Bone marrow (tissue), 2 donors: Measurements from ENCODE around the gene DRD5.
A peak's percentile ranks its signal among the peaks of the same experiment; 100 is the strongest.
"Not testable (repeated sequence)": the region's sequence is repeated elsewhere in the genome, so short reads cannot be mapped to it uniquely, and the experiment has no call there.

Experiments used
- DNase-seq, 2 donors: peaks; one replicate each; lab custom pipeline; 2025; lab: John Stamatoyannopoulos, UW

Gene DRD5

DNA sequence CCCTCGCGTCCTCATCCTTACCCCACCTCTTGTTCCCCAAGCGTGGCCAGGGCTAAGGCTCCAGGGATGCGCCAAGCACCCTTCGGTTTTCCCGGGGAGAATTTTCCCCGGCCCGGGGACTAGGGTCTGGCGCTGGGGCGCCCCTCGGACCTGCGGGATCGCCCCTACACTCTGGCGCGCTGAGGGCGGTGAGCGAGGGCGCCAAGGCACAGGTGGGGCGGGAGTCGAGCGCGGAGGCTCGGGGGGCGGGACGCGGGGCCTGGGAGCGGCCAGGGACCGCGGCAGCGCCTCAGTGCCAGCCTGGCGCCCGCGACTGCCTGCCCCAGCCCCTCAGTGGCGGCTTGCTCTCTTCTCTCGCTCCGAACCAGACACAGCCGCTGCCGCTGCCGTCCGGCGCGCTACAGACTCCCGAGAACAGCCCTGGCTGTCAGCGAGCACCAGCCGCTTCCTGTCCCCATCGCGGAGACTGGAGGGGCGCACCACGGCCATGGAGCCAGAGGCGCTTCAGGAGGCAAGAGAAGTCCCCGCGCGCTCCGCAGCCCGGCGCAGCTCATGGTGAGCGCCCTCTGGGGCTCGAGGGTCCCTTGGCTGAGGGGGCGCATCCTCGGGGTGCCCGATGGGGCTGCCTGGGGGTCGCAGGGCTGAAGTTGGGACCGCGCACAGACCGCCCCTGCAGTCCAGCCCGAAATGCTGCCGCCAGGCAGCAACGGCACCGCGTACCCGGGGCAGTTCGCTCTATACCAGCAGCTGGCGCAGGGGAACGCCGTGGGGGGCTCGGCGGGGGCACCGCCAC is at the start of gene DRD5:
TSS of gene DRD5 (plus strand) at position 292 of the 793 bp plus-strand sequence. CDS start at position 688, 396 bp downstream.
- DNase-seq, result no peak

DNA sequence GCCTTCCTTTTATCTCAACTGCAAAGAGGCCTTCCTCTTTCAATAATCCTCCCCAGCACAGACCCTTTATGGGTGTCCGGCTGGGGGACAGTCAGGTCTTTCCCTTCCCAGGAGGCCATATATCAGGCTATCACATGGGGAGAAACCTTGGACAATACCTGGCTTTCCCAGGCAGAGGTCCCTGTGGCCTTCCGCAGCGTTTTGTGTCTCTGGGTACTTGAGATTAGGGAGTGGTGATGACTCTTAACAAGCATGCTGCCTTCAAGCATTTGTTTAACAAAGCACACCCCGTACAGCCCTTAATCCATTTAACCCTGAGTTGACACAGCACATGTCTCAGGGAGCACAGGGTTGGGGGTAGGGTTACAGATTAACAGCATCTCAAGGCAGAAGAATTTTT is 49.2 kb upstream of the DRD5 start:
- not testable (repeated sequence) for DNase-seq

DNA sequence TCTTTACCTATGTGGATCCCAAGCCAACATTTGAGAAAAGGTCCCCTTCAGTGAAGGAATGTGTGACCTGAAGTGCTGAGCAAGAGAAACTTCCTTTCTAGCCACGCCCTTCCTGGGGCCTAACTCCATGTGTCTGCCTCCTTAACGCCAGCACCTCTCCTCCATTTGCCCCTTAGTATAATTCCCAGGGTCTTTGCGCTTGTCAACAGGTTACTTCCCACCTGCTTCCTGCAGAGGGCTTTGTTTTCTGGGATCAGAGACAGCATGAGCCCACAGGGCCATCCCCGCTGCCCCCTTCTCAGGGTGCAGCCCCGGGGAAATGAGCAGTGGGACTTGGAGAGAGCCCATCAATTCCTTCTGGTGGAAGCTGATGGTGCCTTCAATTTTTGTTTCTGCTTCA is 45.9 kb upstream of the DRD5 start:
- no peak for DNase-seq

DNA sequence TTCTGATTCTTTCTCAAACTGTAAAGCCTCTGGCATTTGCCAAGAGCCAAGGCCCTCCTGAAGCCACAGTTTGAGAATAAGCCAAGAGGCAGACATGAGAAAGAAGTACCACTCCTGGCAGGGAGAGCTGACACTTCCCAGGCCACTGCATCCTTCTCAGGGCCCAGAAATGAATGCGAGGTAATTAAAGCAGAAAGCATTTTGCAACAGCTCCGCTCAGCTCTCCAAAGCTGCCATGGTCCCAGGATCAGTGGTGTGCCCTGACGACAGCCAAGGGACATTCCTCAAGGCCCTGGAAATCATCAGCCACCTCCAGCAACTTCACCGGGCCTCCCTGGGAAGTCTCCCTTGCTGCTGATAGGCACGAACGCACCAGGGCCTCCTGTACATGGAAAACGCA is 44.2 kb upstream of the DRD5 start:
- DNase-seq, result not testable (repeated sequence)

DNA sequence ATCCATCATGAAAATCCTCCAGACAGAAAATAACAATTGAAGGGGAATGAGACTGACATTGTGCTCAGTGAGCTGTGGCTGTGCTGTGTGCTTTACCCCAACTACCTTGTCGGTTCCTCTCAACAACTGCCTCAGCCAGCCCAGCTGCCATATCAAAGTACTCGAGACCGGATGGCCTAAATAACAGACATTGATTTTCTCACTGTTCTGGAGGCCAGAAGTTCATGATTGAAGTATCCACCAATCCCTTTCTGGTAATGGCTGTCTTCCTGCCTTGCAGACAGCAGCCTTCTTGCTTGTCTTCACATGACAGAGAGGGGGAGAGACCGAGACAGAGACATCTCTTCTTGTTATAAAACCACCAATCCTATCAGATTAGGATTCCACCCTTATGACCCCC is 37.6 kb upstream of the DRD5 start:
- DNase-seq, result not testable (repeated sequence)

DNA sequence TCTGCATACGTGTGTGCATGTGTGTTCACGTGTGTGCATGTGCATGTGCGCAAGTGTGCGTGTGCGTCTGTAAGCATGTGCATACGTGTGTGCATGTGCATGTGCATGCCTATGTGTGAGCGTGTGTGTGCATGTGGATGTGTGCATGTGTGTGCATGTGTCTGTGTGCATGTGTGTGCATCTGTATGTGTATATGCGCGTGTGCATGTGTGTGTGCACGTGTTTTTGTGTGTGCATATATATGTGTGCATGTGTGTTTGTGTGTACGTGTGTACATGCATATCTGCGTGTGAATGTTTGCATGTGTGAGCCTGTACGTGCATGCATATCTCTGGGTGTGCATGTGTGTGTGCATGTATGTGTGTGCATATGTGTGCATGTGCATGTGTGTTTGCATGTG is 35.7 kb upstream of the DRD5 start:
- no peak for DNase-seq

DNA sequence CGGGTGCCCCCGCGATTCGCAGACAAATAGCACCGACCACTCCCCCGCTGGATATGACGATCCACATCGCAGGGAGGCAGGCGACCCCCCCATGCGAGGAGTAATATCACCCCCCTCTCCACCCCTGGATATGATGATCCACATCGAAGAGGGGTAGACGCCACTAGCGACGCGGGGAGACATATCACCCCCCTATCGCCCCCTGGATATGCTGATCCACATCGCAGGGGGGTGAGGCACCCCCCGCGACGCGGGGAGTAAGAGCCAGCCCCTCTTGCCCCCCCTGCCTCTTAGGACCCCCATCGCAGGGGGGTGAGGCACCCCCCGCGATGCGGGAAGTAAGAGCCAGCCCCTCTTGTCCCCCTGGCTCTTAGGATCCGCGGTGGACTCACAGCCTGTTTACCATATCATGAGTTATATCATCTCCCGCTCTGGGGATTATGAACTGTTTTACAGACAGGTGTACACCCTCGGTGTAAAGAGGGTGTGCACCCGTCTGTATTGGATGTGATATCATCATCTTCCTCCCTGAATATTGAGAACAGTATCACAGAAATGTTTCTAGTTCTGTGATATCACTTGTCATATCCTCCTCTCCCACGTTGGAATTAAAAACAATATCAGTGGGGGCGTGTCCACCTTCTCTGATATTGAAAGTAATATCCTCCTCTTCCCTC is 22.7 kb upstream of the DRD5 start:
- no peak for DNase-seq

DNA sequence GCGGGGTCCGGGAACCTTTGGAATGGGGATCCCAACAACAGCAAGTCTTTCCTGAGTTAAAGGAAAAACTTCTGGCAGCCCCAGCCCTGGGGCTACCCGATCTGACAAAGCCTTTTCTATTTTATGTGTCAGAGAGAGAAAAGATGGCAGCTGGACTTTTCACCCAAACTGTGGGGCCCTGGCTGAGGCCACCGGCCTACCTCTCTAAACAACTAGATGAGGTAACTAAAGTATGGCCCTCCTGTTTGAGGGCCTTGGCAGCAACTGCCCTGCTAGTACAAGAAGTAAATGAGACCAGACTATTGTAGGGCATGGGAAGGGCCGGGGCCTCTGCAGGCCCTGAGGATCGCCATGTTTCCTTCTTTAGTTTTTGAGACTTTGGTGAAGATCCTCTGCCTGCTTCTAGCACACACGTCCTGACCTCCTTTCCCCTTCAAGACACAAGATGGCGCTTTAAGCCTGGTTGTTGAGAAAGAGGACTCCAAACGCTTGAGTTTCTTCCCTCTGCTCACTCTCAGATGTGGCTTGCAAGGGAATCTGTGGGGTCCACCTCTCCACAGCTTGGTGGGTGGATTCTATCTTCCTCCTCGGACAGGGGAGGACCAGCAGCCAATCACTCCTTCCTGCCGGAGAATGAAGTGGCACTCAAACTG is 18.5 kb upstream of the DRD5 start:
- DNase-seq, result peak; percentile 12 to 58

DNA sequence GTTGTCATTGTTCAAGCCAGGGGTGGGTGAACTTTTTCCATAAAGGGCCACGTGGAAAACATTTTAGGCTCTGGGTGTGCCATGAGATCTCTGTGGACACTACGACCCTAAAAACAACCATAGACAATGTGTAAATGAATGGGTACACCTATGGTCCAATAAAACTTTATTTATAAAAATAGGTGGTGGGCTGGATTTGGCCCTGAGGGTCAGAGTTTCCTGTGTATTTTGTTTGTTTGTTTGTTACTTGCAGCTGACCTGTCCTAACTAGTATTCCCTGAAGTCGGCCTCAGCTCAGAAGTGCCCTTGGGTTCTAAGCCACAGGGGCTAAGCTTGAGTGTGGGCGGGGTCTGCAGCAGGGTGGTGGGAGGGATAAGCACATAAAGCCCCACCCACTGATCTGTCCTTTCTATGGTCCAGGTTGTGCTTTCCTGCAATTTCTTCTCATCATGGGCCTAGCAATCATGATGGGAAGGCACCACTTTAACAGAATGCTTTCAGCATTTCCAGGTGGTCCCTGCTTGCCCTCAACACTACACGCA is 17.2 kb upstream of the DRD5 start:
- DNase-seq, result no peak

DNA sequence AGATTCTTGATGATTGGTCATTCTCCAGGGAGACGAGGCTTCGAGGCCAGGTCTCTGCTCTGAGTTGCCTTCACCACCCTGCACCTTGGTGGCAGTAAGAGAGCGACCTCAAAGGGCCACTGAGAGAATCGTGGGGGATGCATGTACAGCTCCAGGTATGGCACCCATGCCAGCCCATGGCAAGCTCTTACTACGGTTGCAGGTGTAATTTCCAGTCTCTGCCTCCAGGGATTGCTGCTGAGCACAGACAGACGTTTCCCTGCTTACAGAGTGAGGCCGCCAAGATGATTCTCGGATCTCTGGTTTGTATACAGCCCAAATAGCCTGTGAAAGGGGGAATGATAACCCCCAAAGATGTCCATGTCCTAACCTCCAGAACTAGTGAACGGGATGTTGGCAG is 16.3 kb upstream of the DRD5 start:
- DNase-seq, result no peak

DNA sequence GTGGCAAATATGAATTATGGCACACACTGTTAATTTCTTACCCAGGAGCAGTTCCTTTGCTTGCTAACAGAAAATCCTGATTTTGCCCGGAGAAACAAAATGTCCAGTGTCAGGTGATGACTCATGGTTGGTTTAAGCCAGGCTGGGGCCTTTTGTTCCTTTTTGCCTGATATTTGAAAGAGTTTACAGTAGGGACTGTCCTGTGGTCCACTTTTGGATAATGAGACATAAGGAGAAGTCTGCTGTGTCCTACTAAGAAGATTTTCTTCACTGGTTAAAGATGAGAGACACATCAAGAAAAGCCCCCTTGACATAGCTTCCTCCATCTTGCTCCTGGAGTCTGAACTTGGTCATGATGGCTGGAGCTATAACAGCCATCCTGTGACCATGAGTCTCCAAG is 12.1 kb upstream of the DRD5 start:
- DNase-seq, result no peak

DNA sequence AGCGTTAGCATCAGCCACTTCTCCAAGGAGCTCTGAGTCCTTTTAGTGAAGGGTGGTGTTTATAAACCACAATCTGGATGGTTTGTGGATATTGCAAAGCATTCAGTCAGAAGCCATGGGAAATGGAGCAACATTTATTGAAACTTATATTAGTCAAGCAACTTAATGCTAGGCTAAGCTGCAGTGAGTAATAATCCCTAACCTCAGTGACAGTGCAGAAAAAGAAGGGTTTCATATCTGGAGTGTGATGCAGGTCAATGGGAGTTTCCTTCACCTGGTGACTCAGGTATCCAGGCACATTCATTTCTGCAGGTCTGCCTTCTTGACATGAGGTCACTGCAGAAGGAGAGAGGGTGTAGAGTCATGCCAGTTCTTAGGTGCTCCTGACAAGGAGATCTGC is 10.4 kb upstream of the DRD5 start:
- no peak for DNase-seq

DNA sequence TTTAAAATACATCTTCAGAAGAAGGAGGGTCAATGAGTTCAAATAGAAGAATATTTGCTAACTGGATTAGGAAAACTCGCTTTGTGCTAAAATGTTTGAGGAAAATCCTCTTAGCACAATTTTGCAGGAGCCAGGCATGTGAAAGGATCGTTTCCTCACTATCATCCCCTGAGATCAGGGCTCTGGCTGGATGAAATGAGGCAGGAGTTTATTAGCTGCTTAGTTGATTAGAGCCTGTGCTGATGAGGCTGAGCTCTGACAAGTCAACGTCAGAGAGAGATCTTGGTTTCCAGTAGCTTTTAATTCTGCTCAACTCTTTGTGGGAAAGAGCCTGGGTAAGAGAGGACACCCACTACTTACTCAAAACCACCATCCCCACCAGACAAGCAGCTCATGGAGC is 8.0 kb upstream of the DRD5 start:
- DNase-seq, result no peak

DNA sequence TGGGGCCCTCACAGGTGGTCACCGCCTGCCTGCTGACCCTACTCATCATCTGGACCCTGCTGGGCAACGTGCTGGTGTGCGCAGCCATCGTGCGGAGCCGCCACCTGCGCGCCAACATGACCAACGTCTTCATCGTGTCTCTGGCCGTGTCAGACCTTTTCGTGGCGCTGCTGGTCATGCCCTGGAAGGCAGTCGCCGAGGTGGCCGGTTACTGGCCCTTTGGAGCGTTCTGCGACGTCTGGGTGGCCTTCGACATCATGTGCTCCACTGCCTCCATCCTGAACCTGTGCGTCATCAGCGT is 652 bp downstream of the DRD5 start:
- DNase-seq, result no peak

DNA sequence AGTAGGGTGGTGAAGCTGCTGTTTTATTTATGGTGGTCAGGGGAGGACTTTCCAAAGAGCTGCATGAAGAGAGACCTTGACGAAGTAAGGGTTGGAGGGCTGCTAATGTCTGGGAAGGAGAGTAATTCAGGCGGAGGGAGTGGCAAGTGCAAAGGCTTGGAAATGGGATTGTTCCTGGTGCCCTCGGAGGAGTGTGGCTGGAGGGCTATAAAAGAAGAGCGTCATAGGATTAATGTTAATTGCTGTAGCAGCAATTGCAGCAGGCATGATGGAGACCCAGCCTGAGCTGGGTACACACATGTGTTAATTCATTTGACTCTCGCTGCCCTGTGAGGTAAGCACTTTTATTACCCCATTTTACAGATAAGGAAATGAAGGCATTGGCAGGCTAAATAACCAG is 4.5 kb downstream of the DRD5 start:
- DNase-seq, result not testable (repeated sequence)

DNA sequence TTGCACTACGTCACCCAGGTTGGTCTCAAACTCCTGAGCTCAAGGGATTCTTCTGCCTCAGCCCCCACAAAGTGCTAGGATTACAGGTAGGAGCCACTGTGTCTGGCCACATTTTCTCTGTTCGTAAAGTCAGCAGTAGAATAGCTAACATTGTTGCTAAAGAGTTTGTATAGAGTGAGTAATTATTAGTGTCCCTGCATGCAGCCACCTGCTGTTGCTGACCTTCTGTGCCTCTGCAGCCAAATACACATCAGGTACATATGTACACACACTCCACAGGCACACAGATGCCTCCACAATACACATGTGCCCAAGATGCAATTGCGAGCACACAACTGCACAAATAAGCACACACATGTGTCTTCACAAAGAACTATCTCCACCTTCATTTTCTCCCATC is 10.9 kb downstream of the DRD5 start:
- no peak for DNase-seq

DNA sequence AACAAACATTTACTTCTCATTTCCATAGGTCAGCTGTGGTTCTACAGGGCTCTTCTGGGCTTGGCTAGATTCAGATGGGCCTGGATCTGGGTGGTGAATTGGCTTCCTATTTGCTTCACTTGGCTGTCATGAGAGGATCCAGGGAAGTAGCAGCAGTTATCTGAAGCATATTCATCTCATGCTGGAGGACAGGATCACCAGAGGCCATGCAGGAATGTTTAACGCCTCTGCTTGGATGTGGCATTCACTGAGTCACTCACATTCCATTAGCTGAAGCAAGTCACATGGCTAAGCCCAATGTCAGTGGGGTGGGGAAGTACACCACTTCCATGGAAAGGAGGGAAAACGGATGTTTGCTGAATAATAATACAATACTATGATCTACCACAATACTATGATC is 15.2 kb downstream of the DRD5 start:
- not testable (repeated sequence) for DNase-seq

DNA sequence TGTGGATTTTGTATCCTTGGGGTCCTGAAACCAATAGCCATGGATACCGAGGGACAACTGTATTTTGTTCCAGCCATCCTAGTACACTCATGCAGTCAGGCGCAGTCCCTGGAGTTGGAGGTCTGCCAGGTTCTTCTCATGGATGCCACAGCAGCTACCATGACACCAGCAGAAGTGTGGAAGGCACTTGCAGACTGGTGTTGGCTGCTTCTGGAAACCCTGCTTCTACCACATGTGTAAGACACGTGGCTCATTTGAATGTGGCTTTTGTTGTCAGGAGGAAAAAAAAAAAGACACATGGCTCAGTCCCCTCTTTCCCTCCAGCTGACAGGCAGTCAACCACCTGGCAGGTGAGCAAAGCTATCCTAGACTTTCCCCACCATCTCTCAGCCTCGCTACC is 19.4 kb downstream of the DRD5 start:
- no peak for DNase-seq

DNA sequence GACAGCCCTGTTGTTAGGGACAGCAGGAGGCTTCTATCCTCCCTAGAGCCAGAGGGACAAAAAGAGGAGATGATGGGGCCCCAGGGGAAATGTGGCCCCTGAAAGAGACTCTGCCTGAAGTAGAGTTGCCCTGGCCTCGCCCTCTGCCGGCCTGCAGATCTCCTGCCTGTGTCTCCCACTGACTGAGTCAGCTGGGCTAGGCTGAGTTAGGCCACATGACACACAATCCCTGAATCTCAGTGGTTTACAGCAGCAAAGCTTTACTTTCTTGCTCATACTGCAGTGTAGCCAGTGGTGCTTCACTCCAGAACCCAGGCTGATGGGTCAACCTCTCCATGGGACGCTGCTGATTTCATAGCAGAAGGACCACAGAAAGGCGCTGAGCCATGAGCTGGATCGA is 23.5 kb downstream of the DRD5 start:
- DNase-seq, result no peak

DNA sequence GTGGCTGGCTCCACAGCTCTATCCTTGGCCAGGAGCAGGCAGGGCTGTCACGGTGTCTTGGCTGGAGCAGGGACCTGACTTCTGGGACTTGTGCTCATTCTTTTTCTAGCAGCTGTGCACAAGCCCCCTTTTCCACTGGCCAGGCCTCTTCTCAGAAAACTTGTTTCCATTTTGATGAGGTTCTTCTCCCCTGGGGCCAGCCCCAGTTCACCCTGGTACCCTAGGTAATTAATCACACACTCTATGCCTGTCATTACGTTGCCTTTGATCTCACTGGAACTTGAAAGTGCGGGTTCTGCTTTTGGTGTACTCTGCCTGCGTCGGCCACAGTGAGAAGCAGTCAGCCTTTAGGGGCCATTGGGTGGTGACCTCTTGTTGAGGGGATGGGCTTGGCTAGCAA is 26.6 kb downstream of the DRD5 start:
- no peak for DNase-seq

DNA sequence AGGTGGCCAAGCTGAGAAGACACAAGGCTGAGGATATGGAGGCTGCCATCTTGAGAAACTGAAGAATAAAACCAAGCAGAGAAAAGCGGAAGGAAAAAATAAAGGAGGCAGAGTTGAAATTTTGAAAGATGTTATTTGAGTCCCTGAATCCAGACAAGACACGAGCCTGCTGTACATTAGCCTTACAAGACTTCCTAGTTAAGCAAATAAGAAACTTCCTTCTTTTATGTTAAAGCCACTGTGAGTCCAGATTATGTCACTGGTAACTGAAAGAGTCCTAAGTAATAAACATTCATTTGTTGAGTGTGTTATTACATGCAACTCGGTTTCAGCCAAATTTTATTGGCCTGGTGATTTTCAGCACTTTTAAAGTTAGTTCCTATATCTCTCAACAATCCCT is 30.4 kb downstream of the DRD5 start:
- DNase-seq, result no peak

DNA sequence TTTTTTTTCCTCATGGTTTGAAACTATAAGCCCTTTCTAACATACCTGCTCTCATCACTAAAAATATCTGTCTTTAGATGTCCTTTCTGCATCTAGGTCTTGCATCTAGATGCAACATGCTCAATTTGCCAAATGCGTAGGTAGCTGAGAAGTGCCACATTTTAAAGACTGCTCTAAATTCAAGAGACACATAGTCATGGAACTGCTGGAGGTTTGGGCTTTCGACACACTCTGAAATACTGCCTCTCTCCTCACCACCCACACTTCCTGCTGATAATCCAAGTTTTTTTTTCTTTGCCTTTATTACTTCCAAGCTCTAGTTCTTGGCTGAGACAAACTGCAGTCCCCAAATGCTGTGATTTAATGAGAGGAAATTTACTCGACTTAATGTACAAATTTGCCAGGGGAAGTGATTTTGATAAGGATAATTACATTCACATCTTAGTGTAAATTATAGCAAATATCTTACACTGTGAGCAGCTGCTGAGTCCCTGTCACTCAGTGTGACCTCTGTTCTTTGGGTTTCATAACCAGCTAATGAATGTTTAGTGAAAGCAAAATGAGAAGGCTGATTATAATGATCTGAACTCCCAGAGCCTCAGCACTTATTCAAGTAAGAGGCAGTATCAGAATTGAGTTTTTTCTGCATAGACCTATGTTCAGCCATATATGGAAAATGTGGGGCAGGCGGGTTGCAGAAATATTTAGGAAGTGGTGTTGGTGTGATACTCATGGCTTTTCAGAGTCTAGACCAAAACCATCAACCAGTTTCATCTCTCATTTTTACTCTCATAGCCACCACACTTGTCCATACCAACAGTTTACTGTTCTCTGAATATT is 31.3 kb downstream of the DRD5 start:
- no peak for DNase-seq
